ENCODE measurements around the gene PON1. TPM values are rescaled to one million over a fixed set of nuclear protein-coding genes. Genes with fewer than 3 reads are reported as not detected.

Gene PON1
- polyA plus RNA-seq, 1 of the 3 experiments (the other 2 are of a cell fraction) = not detected

DNA sequence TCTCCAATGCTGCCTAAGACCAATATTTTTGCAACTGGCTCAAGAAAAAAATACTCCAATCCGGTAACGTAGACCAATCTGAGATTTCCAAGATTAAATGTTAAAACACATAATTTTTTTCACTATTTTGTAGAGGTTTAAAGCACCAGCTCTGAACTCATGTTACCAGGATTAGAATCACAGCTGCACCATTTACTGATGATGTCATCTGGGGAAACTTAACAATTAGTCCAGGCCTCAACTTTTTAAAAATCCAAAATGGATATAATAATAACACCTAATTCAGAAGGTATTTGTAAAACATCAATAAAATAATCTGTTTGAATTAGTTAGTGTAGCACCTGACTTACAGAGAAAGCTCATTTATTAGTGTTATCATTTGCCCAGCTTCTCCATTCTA lies 14.4 kb downstream of the PON1 start (continued):
- no peak for TF ChIP-seq TAF1 (IDR thresholded peaks at IDR 0.05; ENCODE audit: borderline replicate concordance, low read depth, low read length)
- no peak for TF ChIP-seq POLR2AphosphoS5 (IDR thresholded peaks at IDR 0.05; ENCODE audit: low read depth, low read length)
- no peak for TF ChIP-seq FOXM1 (IDR thresholded peaks at IDR 0.05; ENCODE audit: low read depth)
- TF ChIP-seq JUND (IDR thresholded peaks at IDR 0.05) = no peak
- no peak for TF ChIP-seq NRF1 (IDR thresholded peaks at IDR 0.05; ENCODE audit: low read depth, low read length)
- no peak for TF ChIP-seq USF1 (IDR thresholded peaks at IDR 0.05; ENCODE audit: borderline replicate concordance, low read depth)

- no peak overlapping the region for H3K4me3 ChIP-seq (ENCODE audit: low read depth in 2 of 2, low read length in 1 of 2)
- H3K4me2 ChIP-seq = no peak overlapping the region
- H3K4me1 ChIP-seq (ENCODE audit: control insufficient read depth in 1 of 2, insufficient read depth in 2 of 2, low read depth in 1 of 2, low read length in 1 of 2) = peaks cover 3 to 4% of the 10 kb centered on the region in 2 experiments; a peak in 2 of 4 replicates
- H3K9me3 ChIP-seq = no peaks in the 10 kb centered on the region
- no peaks in the 10 kb centered on the region; the same call in 1 of the 2 replicates for H3K27me3 ChIP-seq (ENCODE audit: insufficient read depth)
- no peaks in the 10 kb centered on the region for H3K36me3 ChIP-seq (replicated peaks in 1 of 2; ENCODE audit: control insufficient read depth in 1 of 2, insufficient read depth in 2 of 2, low read length in 1 of 2)
- no peaks in the 10 kb centered on the region for H3K9me2 ChIP-seq
- CTCF ChIA-PET = no interaction called here
- TF ChIP-seq REST (IDR thresholded peaks at IDR 0.05; ENCODE audit: low read depth, low read length) (no peak), MXI1 (IDR thresholded peaks at IDR 0.05; ENCODE audit: low read depth, low read length) (no peak), RFX5 (IDR thresholded peaks at IDR 0.05; ENCODE audit: low read length) (no peak), NFIC (IDR thresholded peaks at IDR 0.05; ENCODE audit: borderline replicate concordance) (no peak), FOXM1 (IDR thresholded peaks at IDR 0.05; ENCODE audit: low read depth) (no peak), FOSL2 (IDR thresholded peaks at IDR 0.05; ENCODE audit: borderline replicate concordance, low read depth) (no peak), POLR2AphosphoS5 (IDR thresholded peaks at IDR 0.05; ENCODE audit: low read depth, low read length) (no peak), GATA2 (CRISPR knock-in tag; IDR thresholded peaks at IDR 0.05) (no peak), ELF1 (IDR thresholded peaks at IDR 0.05) (no peak), GABPA (IDR thresholded peaks at IDR 0.05; ENCODE audit: low read depth) (no peak), TCF12 (IDR thresholded peaks at IDR 0.05) (no peak)
- H4K20me1 ChIP-seq (ENCODE audit: insufficient read depth) = no peaks in the 10 kb centered on the region
- no peak for DNase-seq
- no peak overlapping the region for H3K27ac ChIP-seq (ENCODE audit: low read depth in 2 of 2, low read length in 1 of 2)
- no peaks in the 10 kb centered on the region for H3F3A ChIP-seq (replicated peaks; ENCODE audit: insufficient read depth)
- 48% methylated on average over 7 of the region's 7 CpGs for WGBS (ENCODE audit: low lambda C conversion rate)
- H3K9ac ChIP-seq = no peak overlapping the region
- no peaks in the 10 kb centered on the region for H3K79me2 ChIP-seq (ENCODE audit: insufficient read depth)
- no peak overlapping the region for H2AFZ ChIP-seq (ENCODE audit: low read depth)
- POLR2A ChIA-PET = no interaction called here
Observed at GRCh38 chr7:95304990-95305389, 19.3 kb downstream of the PON1 start.

Data from SK-N-SH (cell line).